ENCODE data around the gene TOMT.
A peak's percentile ranks its signal among the peaks of the same experiment; 100 is the strongest.
"Not testable (repeated sequence)": the region's sequence is repeated elsewhere in the genome, so short reads cannot be mapped to it uniquely, and the experiment has no call there.

Gene TOMT

DNA sequence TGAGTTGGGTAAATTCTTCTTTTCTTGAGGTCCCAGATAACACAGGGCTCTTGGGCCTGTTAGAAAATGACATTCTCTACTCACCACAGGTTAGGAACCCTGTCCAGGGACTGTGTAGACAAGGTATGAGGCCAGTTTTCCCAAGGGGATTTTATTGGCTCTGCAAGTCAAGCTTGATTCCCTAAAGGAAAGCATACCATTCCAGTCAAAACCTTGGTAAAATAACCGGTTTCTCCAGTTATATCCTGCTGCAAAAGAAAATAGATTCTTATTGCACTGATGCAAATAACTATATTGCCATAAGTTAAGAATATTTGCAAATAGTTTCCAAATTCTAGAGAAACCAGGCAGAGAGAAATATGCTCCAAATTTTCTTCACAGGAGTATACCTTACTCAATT lies 20.2 kb downstream of the TOMT start:
- TF ChIP-seq, protein P1, sequence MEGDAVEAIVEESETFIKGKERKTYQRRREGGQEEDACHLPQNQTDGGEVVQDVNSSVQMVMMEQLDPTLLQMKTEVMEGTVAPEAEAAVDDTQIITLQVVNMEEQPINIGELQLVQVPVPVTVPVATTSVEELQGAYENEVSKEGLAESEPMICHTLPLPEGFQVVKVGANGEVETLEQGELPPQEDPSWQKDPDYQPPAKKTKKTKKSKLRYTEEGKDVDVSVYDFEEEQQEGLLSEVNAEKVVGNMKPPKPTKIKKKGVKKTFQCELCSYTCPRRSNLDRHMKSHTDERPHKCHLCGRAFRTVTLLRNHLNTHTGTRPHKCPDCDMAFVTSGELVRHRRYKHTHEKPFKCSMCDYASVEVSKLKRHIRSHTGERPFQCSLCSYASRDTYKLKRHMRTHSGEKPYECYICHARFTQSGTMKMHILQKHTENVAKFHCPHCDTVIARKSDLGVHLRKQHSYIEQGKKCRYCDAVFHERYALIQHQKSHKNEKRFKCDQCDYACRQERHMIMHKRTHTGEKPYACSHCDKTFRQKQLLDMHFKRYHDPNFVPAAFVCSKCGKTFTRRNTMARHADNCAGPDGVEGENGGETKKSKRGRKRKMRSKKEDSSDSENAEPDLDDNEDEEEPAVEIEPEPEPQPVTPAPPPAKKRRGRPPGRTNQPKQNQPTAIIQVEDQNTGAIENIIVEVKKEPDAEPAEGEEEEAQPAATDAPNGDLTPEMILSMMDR (IDR thresholded peaks at IDR 0.05; ENCODE audit: poor library complexity, severe bottlenecking) = no peak
- no peaks in the 10 kb centered on the region for H3K9me3 ChIP-seq (ENCODE audit: severe bottlenecking)
- no peaks in the 10 kb centered on the region; the same call in 1 of the 2 replicates for H3K36me3 ChIP-seq (ENCODE audit: low read depth)
- no peak overlapping the region for H3K27ac ChIP-seq (ENCODE audit: poor library complexity, severe bottlenecking)
- H3K27me3 ChIP-seq (ENCODE audit: insufficient read depth, poor library complexity, severe bottlenecking) = no peaks in the 10 kb centered on the region
- no peaks in the 10 kb centered on the region for H3K4me1 ChIP-seq (ENCODE audit: insufficient read depth, poor library complexity, severe bottlenecking)
- DNase-seq (ENCODE audit: low spot score) (no peak), ATAC-seq (ENCODE audit: low read depth) (no peak)
- no peak overlapping the region for H3K4me3 ChIP-seq (ENCODE audit: severe bottlenecking)

DNA sequence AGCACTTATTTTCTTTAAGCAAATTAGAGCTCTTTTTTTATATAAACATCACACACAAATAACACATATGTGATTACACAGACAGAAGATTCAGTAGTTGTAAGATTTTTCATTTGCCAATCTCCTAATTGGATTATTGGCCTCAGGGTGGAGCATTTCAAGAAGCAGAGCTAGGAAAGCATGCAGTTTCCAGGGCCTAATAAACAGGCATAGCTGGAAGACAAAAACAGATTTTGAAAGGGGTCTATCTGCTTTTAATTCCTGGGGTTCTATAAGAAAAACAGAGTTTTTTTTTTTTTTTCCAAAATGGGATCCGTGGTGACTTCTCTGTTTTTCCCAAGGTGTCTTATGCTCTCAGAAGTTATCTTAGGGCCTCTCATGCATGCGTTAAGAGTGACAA lies 22.2 kb downstream of the TOMT start:
- H3K4me1 ChIP-seq (ENCODE audit: insufficient read depth, poor library complexity, severe bottlenecking) = no peaks in the 10 kb centered on the region
- H3K4me3 ChIP-seq (ENCODE audit: severe bottlenecking) = no peak overlapping the region
- TF ChIP-seq, protein P1 (IDR thresholded peaks at IDR 0.05; ENCODE audit: poor library complexity, severe bottlenecking) = no peak
- H3K27ac ChIP-seq (ENCODE audit: poor library complexity, severe bottlenecking) = no peak overlapping the region
- DNase-seq (ENCODE audit: low spot score) (no peak), ATAC-seq (ENCODE audit: low read depth) (no peak)
- no peaks in the 10 kb centered on the region for H3K9me3 ChIP-seq (ENCODE audit: severe bottlenecking)
- no peaks in the 10 kb centered on the region; the same call in 1 of the 2 replicates for H3K36me3 ChIP-seq (ENCODE audit: low read depth)
- H3K27me3 ChIP-seq (ENCODE audit: insufficient read depth, poor library complexity, severe bottlenecking) = no peaks in the 10 kb centered on the region

DNA sequence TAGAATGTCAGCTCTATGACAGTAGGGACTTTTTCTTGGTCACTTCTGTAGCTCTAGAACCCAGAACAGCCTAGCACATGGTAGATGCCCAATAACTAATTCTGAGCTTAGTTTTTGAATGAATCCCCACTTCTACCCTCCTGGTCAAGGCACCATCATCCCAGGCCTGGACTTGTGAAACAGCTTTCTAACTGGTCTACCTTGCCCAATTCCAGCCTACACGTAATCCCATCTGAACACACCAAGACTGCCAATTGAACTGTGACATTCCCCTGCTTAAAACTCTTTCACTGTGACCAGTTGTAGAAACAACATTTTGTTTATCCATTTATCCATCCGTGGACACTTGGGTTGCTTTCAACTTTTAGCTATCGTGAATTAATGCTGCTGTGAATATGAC lies 23.7 kb downstream of the TOMT start:
- H3K27me3 ChIP-seq (ENCODE audit: insufficient read depth, poor library complexity, severe bottlenecking) = no peaks in the 10 kb centered on the region
- H3K4me1 ChIP-seq (ENCODE audit: insufficient read depth, poor library complexity, severe bottlenecking) = no peaks in the 10 kb centered on the region
- H3K27ac ChIP-seq (ENCODE audit: poor library complexity, severe bottlenecking) = no peak overlapping the region
- H3K9me3 ChIP-seq (ENCODE audit: severe bottlenecking) = no peaks in the 10 kb centered on the region
- DNase-seq (ENCODE audit: low spot score) (no peak), ATAC-seq (ENCODE audit: low read depth) (no peak)
- no peaks in the 10 kb centered on the region; the same call in 1 of the 2 replicates for H3K36me3 ChIP-seq (ENCODE audit: low read depth)
- no peak overlapping the region for H3K4me3 ChIP-seq (ENCODE audit: severe bottlenecking)
- TF ChIP-seq, protein P1 (IDR thresholded peaks at IDR 0.05; ENCODE audit: poor library complexity, severe bottlenecking) = no peak

DNA sequence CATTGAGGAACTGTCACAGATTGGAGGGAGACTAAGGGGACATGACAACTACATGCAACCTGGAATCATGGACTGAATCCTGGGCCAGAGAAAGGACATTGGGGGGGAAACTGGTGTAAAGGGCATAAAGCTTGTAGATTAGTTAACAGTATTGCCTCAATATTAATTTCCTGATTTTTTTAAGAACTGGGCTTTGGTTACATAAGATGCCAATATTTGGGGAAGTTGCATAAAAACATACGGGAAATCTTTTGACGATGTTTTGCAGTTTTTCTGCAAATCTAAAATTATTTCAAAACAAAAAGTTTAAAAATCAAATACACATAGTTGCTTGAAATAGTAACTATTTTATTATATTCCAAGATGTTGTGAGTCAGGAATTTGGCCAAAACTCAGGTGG lies 26.9 kb downstream of the TOMT start:
- no peak for ATAC-seq (ENCODE audit: low read depth)
- Histone ChIP-seq H3K27ac (ENCODE audit: poor library complexity, severe bottlenecking) (no peak overlapping the region), H3K36me3 (ENCODE audit: low read depth) (no peaks in the 10 kb centered on the region), H3K4me3 (ENCODE audit: severe bottlenecking) (no peak overlapping the region), H3K4me1 (ENCODE audit: insufficient read depth, poor library complexity, severe bottlenecking) (no peaks in the 10 kb centered on the region), H3K27me3 (ENCODE audit: insufficient read depth, poor library complexity, severe bottlenecking) (no peaks in the 10 kb centered on the region), H3K9me3 (ENCODE audit: severe bottlenecking) (no peaks in the 10 kb centered on the region)
- no peak for DNase-seq (ENCODE audit: low spot score)
- TF ChIP-seq, protein P1 (IDR thresholded peaks at IDR 0.05; ENCODE audit: poor library complexity, severe bottlenecking) = no peak

DNA sequence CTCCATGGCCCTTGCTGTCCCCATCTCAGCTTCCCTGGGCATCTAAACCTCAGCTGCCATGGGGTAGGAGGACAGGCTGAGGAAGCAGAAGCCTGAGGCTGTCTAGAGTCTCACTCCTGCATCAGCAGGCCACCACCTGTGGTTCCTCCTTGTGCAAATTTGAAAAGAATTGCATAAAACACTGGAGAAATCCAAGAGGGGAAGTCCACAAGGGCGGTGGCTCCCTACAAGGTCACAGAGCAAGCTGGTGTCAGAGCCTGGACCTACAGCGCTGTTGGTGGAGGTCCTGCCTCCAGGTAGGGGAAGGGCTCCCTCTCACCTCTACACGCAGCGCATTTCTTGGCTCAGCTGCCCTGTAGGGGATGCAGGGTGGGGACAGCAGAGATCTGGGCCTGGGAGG lies 29.7 kb downstream of the TOMT start, which contains the start of gene FOLR3:
FOLR3 (plus strand) TSS at position 253 of the 400 bp plus-strand sequence. CDS start 228 bp downstream, outside the sequence.
- H3K27ac ChIP-seq (ENCODE audit: poor library complexity, severe bottlenecking) = peak within 1 kb of the TSS; percentile 11
- H3K9me3 ChIP-seq (ENCODE audit: severe bottlenecking); ATAC-seq (ENCODE audit: low read depth); H3K4me3 ChIP-seq (ENCODE audit: severe bottlenecking); DNase-seq (ENCODE audit: low spot score); H3K36me3 ChIP-seq (ENCODE audit: low read depth); H3K4me1 ChIP-seq (ENCODE audit: insufficient read depth, poor library complexity, severe bottlenecking); H3K27me3 ChIP-seq (ENCODE audit: insufficient read depth, poor library complexity, severe bottlenecking): not testable (repeated sequence)
